Lung (tissue), 12 donors: ENCODE results near the gene CACNA1D. TPM values are rescaled to one million over a fixed set of nuclear protein-coding genes. Genes with fewer than 3 reads are reported as not detected.

Experiments used
- ATAC-seq: fragments of 200-7000 bp; cut with Tn5 transposase; one replicate; pipeline ENCODE4 v1.9.1; 2020; ENCODE audit warnings: moderate number of reproducible peaks; ENCODE audit not compliant: insufficient read depth, low FRiP score
- DNase-seq, 3 donors: peaks; one replicate each; pipeline ENCODE4 v3.0.0-alpha.2; 2013 to 2017
- H3K27ac ChIP-seq, 2 donors: one replicate each; pipeline ENCODE4 v1.5.1; 2013; ENCODE audit warnings: mild to moderate bottlenecking in 2 of 2, moderate library complexity in 2 of 2, control low read depth in 1 of 2, inconsistent platforms in 1 of 2, low read depth in 1 of 2, low read length in 1 of 2
- H3K27me3 ChIP-seq, 3 donors: one replicate each; pipeline ENCODE4 v1.5.1; 2013; ENCODE audit warnings: low read length in 2 of 3; ENCODE audit not compliant: control insufficient read depth in 3 of 3, insufficient read depth in 3 of 3
- H3K36me3 ChIP-seq, 4 donors: one replicate each; pipeline ENCODE4 v1.5.1; 2013; ENCODE audit warnings: low read length in 4 of 4, mild to moderate bottlenecking in 1 of 4, moderate library complexity in 1 of 4; ENCODE audit not compliant: control insufficient read depth in 4 of 4, insufficient read depth in 4 of 4
- H3K4me1 ChIP-seq, 5 donors: one replicate each; pipeline ENCODE4 v1.5.1; 2013; ENCODE audit warnings: low read length in 5 of 5, mild to moderate bottlenecking in 2 of 5, moderate library complexity in 1 of 5; ENCODE audit not compliant: control insufficient read depth in 5 of 5, insufficient read depth in 5 of 5
- H3K4me3 ChIP-seq: one replicate; pipeline ENCODE4 v1.5.1; 2013; ENCODE audit warnings: mild to moderate bottlenecking, control low read depth, moderate library complexity
- H3K9ac ChIP-seq, 2 donors: one replicate each; pipeline ENCODE4 v1.5.1; 2013; ENCODE audit warnings: low read length in 2 of 2, control low read depth in 1 of 2; ENCODE audit not compliant: insufficient read depth in 1 of 2
- H3K9me3 ChIP-seq, 4 donors: one replicate each; pipeline ENCODE4 v1.5.1; 2013; ENCODE audit warnings: low read length in 3 of 4, mild to moderate bottlenecking in 1 of 4, moderate library complexity in 1 of 4; ENCODE audit not compliant: control insufficient read depth in 4 of 4, insufficient read depth in 3 of 4
- CTCF ChIP-seq: IDR thresholded peaks from 2 replicates; pipeline ENCODE4 v1.5.1; 2012; ENCODE audit warnings: mild to moderate bottlenecking; ENCODE audit errors: control extremely low read depth, extremely low read depth
- WGBS, 2 donors: extraction: QIAGEN DNeasy Blood & Tissue Kit; methylation state at CpG; one replicate each; pipeline ENCODE4 v1.1.7; 2013; 5-methylcytosine and 5-hydroxymethylcytosine counted together
- polyA plus RNA-seq, 2 donors: library from polyadenylated mRNA; stranded (reverse); fragments of 200-250 nt; gene quantifications; one replicate each; pipeline ENCODE4 v1.2.1, GENCODE V29; 2013
- total RNA-seq, 2 donors: library from RNA; depleted of rRNA in 1 of 2; stranded (reverse); fragments of >200 nt in 1 of 2; gene quantifications; one replicate each; pipeline ENCODE4 v1.2.1, GENCODE V29; 2014 to 2021
- donor health status: control.
- donor health status: control.
- donor health status: Bipolar disorder and iron deficiency.
- donor health status: healthy.
- donor health status: DM: yes; HTN: yes; CAD: no.

CACNA1D gene
- total and polyA plus RNA-seq, 4 donors, result 2.7 to 96.8 (median 23.1) TPM

- no peak overlapping the region for H3K4me3 ChIP-seq
- peaks cover 0 to 10% (median 5%) of the 10 kb centered on the region in 4 donors for H3K36me3 ChIP-seq
- ATAC-seq (no peak), DNase-seq (peak in 1 of 3 donors; percentile 37)
- TF ChIP-seq CTCF, result no peak
- no peaks in the 10 kb centered on the region for H3K27me3 ChIP-seq
- WGBS, 2 donors, result 93 to 98% methylated on average over 4 of the region's 4 CpGs
- no peak overlapping the region for H3K9ac ChIP-seq
- peaks cover 0 to 22% (median 9%) of the 10 kb centered on the region in 5 donors for H3K4me1 ChIP-seq
- no peak overlapping the region for H3K27ac ChIP-seq
- no peaks in the 10 kb centered on the region for H3K9me3 ChIP-seq
Measured at GRCh38 chr3:53554559-53555067, 60.2 kb downstream of the CACNA1D start.

DNA sequence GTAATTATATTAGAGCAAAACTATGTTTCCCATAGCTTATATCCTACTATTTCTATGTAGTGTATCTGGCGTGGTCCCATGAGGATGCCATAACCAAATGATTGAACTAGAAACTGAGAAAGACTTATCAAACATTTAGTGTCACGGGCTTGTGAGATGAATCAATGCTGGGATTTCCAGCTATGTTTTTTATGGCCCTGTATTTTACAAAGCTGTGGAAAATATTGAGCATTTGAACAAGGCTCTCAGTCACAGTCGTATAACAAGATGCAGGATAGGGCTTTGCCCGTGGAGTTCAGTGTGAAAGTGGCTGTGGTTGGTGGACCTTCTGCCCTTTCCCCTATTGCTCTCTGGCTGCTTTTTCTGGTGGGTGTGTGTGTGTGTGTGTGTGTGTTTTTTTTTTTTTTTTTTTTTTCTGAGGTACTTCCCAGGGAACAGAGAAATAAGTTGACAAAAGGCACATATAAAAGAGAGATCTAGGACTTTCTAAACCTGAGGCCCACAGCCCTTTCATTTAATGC, 60.7 kb downstream of the CACNA1D start:
- no peak for ATAC-seq
- H3K4me3 ChIP-seq, result no peak overlapping the region

DNA sequence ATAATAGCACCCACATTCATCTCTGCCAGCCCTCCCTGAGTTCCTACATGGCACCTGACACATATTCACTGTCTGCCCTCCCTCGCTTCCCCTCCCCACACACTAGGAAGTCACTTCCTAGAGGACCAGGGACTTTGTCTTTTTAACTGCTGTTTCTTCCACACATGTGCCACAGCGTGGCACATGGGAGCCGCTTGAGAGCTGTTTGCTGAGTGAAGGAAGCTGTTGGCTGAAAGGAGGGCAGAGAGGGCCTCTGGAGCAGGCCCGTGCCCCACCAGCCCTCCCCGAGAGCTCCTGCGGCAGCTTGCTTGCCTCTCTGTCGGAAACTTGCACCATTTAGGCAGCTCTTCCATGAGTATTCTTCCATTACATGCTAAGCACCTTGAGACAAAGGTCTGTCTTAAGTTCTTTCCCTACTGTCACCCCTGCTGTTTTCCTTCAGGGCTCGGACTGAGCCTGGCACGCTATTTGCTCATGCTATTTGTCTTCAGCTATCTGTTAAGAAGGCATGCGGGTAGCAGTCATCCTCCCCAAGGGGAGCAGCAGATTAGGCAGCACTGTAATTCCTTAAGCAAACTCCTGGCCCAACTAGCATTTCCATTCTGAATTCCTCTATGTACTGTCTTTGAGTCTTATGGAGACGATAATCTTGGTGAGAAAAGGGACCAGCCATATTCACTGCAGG, 72.2 kb downstream of the CACNA1D start:
- peak overlapping the region in 1 of 2 donors; percentile 26 for H3K27ac ChIP-seq
- H3K27me3 ChIP-seq, result no peaks in the 10 kb centered on the region
- H3K4me1 ChIP-seq, result peaks cover 0 to 30% (median 2%) of the 10 kb centered on the region in 5 donors
- H3K9me3 ChIP-seq, result no peaks in the 10 kb centered on the region
- 66 to 75% methylated on average over 11 of the region's 11 CpGs for WGBS, 2 donors
- DNase-seq, result peak; percentile 66 to 73 (median 70)
- peaks cover 0 to 7% (median 0%) of the 10 kb centered on the region in 4 donors for H3K36me3 ChIP-seq
- H3K4me3 ChIP-seq, result no peak overlapping the region
- TF ChIP-seq CTCF, result no peak
- H3K9ac ChIP-seq, result no peak overlapping the region
- no peak for ATAC-seq

More for the DNA sequence above, 60.7 kb downstream of the CACNA1D start:
- TF ChIP-seq CTCF, result no peak
- Histone ChIP-seq H3K9me3 (no peaks in the 10 kb centered on the region), H3K27ac (no peak overlapping the region), H3K4me1 (peaks cover 0 to 22% (median 9%) of the 10 kb centered on the region in 5 donors), H3K27me3 (no peaks in the 10 kb centered on the region), H3K36me3 (peaks cover 0 to 7% (median 3%) of the 10 kb centered on the region in 4 donors), H3K9ac (no peak overlapping the region)
- DNase-seq, result no peak
- WGBS, 2 donors, result 71 to 88% methylated on average over 4 of the region's 4 CpGs
